Neuronal stem cell (in vitro differentiated cells): ENCODE measurements around the gene APBA3.

Experiments
- DNase-seq: peaks from one replicate; pipeline ENCODE4 v3.0.0-alpha.2; 2013; ENCODE audit warnings: low spot score
- H2AFZ ChIP-seq: one replicate; pipeline ENCODE4 v1.6.1; 2013; ENCODE audit warnings: mild to moderate bottlenecking, low read length, inconsistent platforms
- H2AK5ac ChIP-seq: 2 replicates; pipeline ENCODE4 v1.6.1; 2013; ENCODE audit warnings: low read depth, mild to moderate bottlenecking, inconsistent platforms, low read length, moderate library complexity, mixed read lengths
- H2BK120ac ChIP-seq: 2 replicates; pipeline ENCODE4 v1.6.1; 2013; ENCODE audit warnings: low read depth, mild to moderate bottlenecking, inconsistent platforms, low read length, moderate library complexity, mixed read lengths
- H2BK12ac ChIP-seq: one replicate; pipeline ENCODE4 v1.6.1; 2013; ENCODE audit warnings: low read length, inconsistent platforms
- H2BK15ac ChIP-seq: 2 replicates; pipeline ENCODE4 v1.6.1; 2013; ENCODE audit warnings: mild to moderate bottlenecking, low read length, inconsistent platforms, mixed read lengths
- H2BK5ac ChIP-seq: one replicate; pipeline ENCODE4 v1.6.1; 2013; ENCODE audit warnings: inconsistent platforms, mild to moderate bottlenecking, low read length, moderate library complexity
- H3K14ac ChIP-seq: one replicate; pipeline ENCODE4 v1.6.1; 2013; ENCODE audit warnings: low read length, inconsistent platforms
- H3K18ac ChIP-seq: 2 replicates; pipeline ENCODE4 v1.6.1; 2013; ENCODE audit warnings: low read length, inconsistent platforms
- H3K23ac ChIP-seq: 2 replicates; pipeline ENCODE4 v1.6.1; 2013; ENCODE audit warnings: low read depth, mild to moderate bottlenecking, mixed read lengths, low read length, inconsistent platforms; ENCODE audit not compliant: poor library complexity
- H3K27ac ChIP-seq: replicated peaks from 3 replicates; pipeline ENCODE4 v1.5.1; 2013; ENCODE audit warnings: low read length, inconsistent platforms
- H3K27me3 ChIP-seq, 3 experiments: 2 replicates each; pipeline ENCODE4 v1.6.1; 2013; ENCODE audit warnings: low read length in 3 of 3, mild to moderate bottlenecking in 2 of 3, inconsistent platforms in 1 of 3, low read depth in 1 of 3, mixed read lengths in 1 of 3, moderate library complexity in 1 of 3; ENCODE audit not compliant: control insufficient read depth in 3 of 3, insufficient read depth in 3 of 3
- H3K36me3 ChIP-seq, 2 donors: replicated peaks in 1 of 2; 2 replicates each; pipeline ENCODE4 v1.6.1; 2013; ENCODE audit warnings: low read length in 2 of 2; ENCODE audit not compliant: control insufficient read depth in 2 of 2, insufficient read depth in 2 of 2
- H3K4ac ChIP-seq: 2 replicates; pipeline ENCODE4 v1.6.1; 2013; ENCODE audit warnings: inconsistent platforms, mild to moderate bottlenecking, low read length, moderate library complexity
- H3K4me1 ChIP-seq, 2 donors: 1 replicate in 1 of 2; 2 replicates in 1 of 2; pipeline ENCODE4 v1.6.1; 2013; ENCODE audit warnings: low read length in 2 of 2, low read depth in 1 of 2; ENCODE audit not compliant: control insufficient read depth in 2 of 2, insufficient read depth in 1 of 2
- H3K4me2 ChIP-seq: one replicate; pipeline ENCODE4 v1.6.1; 2013; ENCODE audit warnings: mild to moderate bottlenecking, low read length, inconsistent platforms; ENCODE audit not compliant: insufficient read depth, poor library complexity, severe bottlenecking
- H3K4me3 ChIP-seq, 2 donors: 2 replicates each; pipeline ENCODE4 v1.5.1; 2013; ENCODE audit warnings: low read length in 2 of 2, mild to moderate bottlenecking in 2 of 2, inconsistent platforms in 1 of 2, moderate library complexity in 1 of 2
- H3K79me1 ChIP-seq: one replicate; pipeline ENCODE4 v1.6.1; 2013; ENCODE audit warnings: low read depth, mild to moderate bottlenecking, inconsistent platforms, low read length, moderate library complexity
- H3K9ac ChIP-seq: one replicate; pipeline ENCODE4 v1.6.1; 2013; ENCODE audit warnings: mild to moderate bottlenecking, low read depth, low read length, inconsistent platforms; ENCODE audit not compliant: poor library complexity
- H3K9me3 ChIP-seq, 2 donors: replicated peaks in 1 of 2; 2 replicates each; pipeline versions ENCODE3 to v1.6.1; 2013; ENCODE audit warnings: low read length in 2 of 2, mild to moderate bottlenecking in 2 of 2, inconsistent platforms in 1 of 2, low read depth in 1 of 2, mixed read lengths in 1 of 2, moderate library complexity in 1 of 2; ENCODE audit not compliant: control insufficient read depth in 2 of 2, insufficient read depth in 1 of 2
- H4K8ac ChIP-seq: one replicate; pipeline ENCODE4 v1.6.1; 2013; ENCODE audit warnings: low read depth, mild to moderate bottlenecking, inconsistent platforms, low read length, moderate library complexity
- H4K91ac ChIP-seq: one replicate; pipeline ENCODE4 v1.6.1; 2013; ENCODE audit warnings: low read length, low read depth, mild to moderate bottlenecking, inconsistent platforms; ENCODE audit not compliant: poor library complexity
- WGBS, 2 donors: extraction: QIAGEN DNeasy Blood & Tissue Kit; methylation state at CpG; one replicate each; pipeline ENCODE4 v1.1.7; 2013; ENCODE audit warnings: missing lambda C conversion rate in 2 of 2, mixed read lengths in 1 of 2; ENCODE audit not compliant: insufficient read length in 2 of 2, insufficient replicate concordance in 1 of 2; ENCODE audit errors: extremely low coverage in 2 of 2; 5-methylcytosine and 5-hydroxymethylcytosine counted together

APBA3 gene

GRCh38 chr19:3780786-3781304 is 19.4 kb upstream of the APBA3 start:
- Histone ChIP-seq H2BK5ac (no peak overlapping the region), H3K23ac (no peak overlapping the region), H3K79me1 (no peaks in the 10 kb centered on the region), H2BK120ac (no peak overlapping the region), H3K4me1 (peaks cover 2 to 6% of the 10 kb centered on the region in 2 donors), H3K9ac (no peak overlapping the region), H3K4ac (no peak overlapping the region), H3K27me3 (peaks cover 6 to 25% (median 24%) of the 10 kb centered on the region in 3 experiments), H3K36me3 (no peaks in the 10 kb centered on the region), H4K91ac (no peak overlapping the region), H3K27ac (no peak overlapping the region), H2AFZ (no peak overlapping the region), H3K9me3 (peaks cover 16 to 22% of the 10 kb centered on the region in 2 donors), H4K8ac (no peak overlapping the region), H2BK12ac (no peak overlapping the region), H3K4me3 (no peak overlapping the region), H3K14ac (no peak overlapping the region), H3K18ac (no peak overlapping the region), H3K4me2 (no peak overlapping the region), H2AK5ac (no peak overlapping the region), H2BK15ac (no peak overlapping the region)
- WGBS, 2 donors = no CpG with 5 or more reads among the region's 9 CpGs
- no peak for DNase-seq

- Histone ChIP-seq H3K9me3 (peaks cover 16 to 22% of the 10 kb centered on the region in 2 donors), H4K91ac (no peak overlapping the region), H3K4ac (no peak overlapping the region), H3K9ac (no peak overlapping the region), H3K4me1 (peaks cover 0 to 3% of the 10 kb centered on the region in 2 donors), H3K4me2 (no peak overlapping the region), H3K14ac (no peak overlapping the region), H3K36me3 (no peaks in the 10 kb centered on the region), H2BK5ac (no peak overlapping the region), H2BK120ac (peak overlapping the region; percentile 38), H2AFZ (no peak overlapping the region), H2BK12ac (no peak overlapping the region), H2BK15ac (peak overlapping the region; percentile 15), H2AK5ac (peak overlapping the region; percentile 61), H3K79me1 (no peaks in the 10 kb centered on the region), H3K27me3 (peaks cover 0 to 11% (median 7%) of the 10 kb centered on the region in 3 experiments), H3K23ac (no peak overlapping the region), H3K27ac (no peak overlapping the region), H3K4me3 (no peak overlapping the region), H3K18ac (peak overlapping the region; percentile 15), H4K8ac (no peak overlapping the region)
- no CpG with 5 or more reads among the region's 44 CpGs for WGBS, 2 donors
- no peak for DNase-seq
These were observed 17.6 kb upstream of the APBA3 start for GRCh38 chr19:3778899-3779723.

GRCh38 chr19:3778104-3778867 is 16.8 kb upstream of the APBA3 start:
- H3K36me3 ChIP-seq = no peaks in the 10 kb centered on the region
- H3K4me3 ChIP-seq = no peak overlapping the region
- H3K4me1 ChIP-seq = peaks cover 0 to 3% of the 10 kb centered on the region in 2 donors
- H3K18ac ChIP-seq = peak overlapping the region; percentile 22
- whole genome bisulfite sequencing, 2 donors = no CpG with 5 or more reads among the region's 37 CpGs
- H2AFZ ChIP-seq = no peak overlapping the region
- no peak overlapping the region for H2BK12ac ChIP-seq
- peak overlapping the region; percentile 23 for H3K23ac ChIP-seq
- peaks cover 0 to 5% (median 1%) of the 10 kb centered on the region in 3 experiments for H3K27me3 ChIP-seq
- H2BK15ac ChIP-seq = no peak overlapping the region
- H4K8ac ChIP-seq = no peak overlapping the region
- H4K91ac ChIP-seq = no peak overlapping the region
- H3K4ac ChIP-seq = no peak overlapping the region
- H3K9ac ChIP-seq = no peak overlapping the region
- peak overlapping the region; percentile 86 for H2AK5ac ChIP-seq
- DNase-seq = no peak
- H3K4me2 ChIP-seq = no peak overlapping the region
- no peak overlapping the region for H3K14ac ChIP-seq
- no peak overlapping the region for H2BK120ac ChIP-seq
- H2BK5ac ChIP-seq = peak overlapping the region; percentile 22
- no peak overlapping the region for H3K27ac ChIP-seq
- H3K79me1 ChIP-seq = no peaks in the 10 kb centered on the region
- H3K9me3 ChIP-seq = peaks cover 16 to 19% of the 10 kb centered on the region in 2 donors
